Astrocyte (in vitro differentiated cells and primary cell): ENCODE measurements around the gene PTCRA. TPM values are rescaled to one million over a fixed set of nuclear protein-coding genes. Genes with fewer than 3 reads are reported as not detected.

Experiments
- total RNA-seq: library from RNA; stranded (reverse); gene quantifications from 2 replicates; pipeline ENCODE4 v1.2.1, GENCODE V29; 2021

Gene PTCRA
- total RNA-seq, 1 donor from 2014 or later, result not detected

Other genes starting within 250 kb of the PTCRA start
- not detected in 2 replicates for gene PRPH2, start 193.5 kb upstream of the PTCRA start, total RNA-seq
- gene TBCC, start 169.9 kb upstream of the PTCRA start, total RNA-seq, result 25.8 and 27.4 TPM in 2 replicates
- 5.9 and 7.1 TPM in 2 replicates for gene BICRAL, start 134.0 kb upstream of the PTCRA start, total RNA-seq
- gene RPL7L1, start 36.4 kb upstream of the PTCRA start, total RNA-seq, result 90.1 and 92.0 TPM in 2 replicates
- gene CNPY3, start 13.4 kb downstream of the PTCRA start, total RNA-seq, result 37.1 and 37.4 TPM in 2 replicates
- gene GNMT, start 44.7 kb downstream of the PTCRA start, total RNA-seq, result 0.68 TPM in 1 of 2 replicates, not detected in the other
- 22.7 and 27.1 TPM in 2 replicates for gene PEX6, start 63.1 kb downstream of the PTCRA start, total RNA-seq
- 48.0 and 53.0 TPM in 2 replicates for gene PPP2R5D, start 68.5 kb downstream of the PTCRA start, total RNA-seq
- 54.2 and 55.9 TPM in 2 replicates for gene MEA1, start 97.9 kb downstream of the PTCRA start, total RNA-seq
- gene KLHDC3, start 98.2 kb downstream of the PTCRA start, total RNA-seq, result 67.4 and 69.6 TPM in 2 replicates
- gene RRP36, start 105.6 kb downstream of the PTCRA start, total RNA-seq, result 68.6 and 77.9 TPM in 2 replicates
- 21.2 and 26.3 TPM in 2 replicates for gene CUL7, start 137.8 kb downstream of the PTCRA start, total RNA-seq
- 47.4 and 59.7 TPM in 2 replicates for gene MRPL2, start 143.4 kb downstream of the PTCRA start, total RNA-seq
- gene KLC4, start 143.6 kb downstream of the PTCRA start, total RNA-seq, result 34.1 and 35.4 TPM in 2 replicates
- gene PTK7, start 160.3 kb downstream of the PTCRA start, total RNA-seq, result 506 and 728 TPM in 2 replicates